ENCODE results near the gene EMID1.

- TF ChIP-seq CTCF (IDR thresholded peaks at IDR 0.05) (no peak), POLR2A (IDR thresholded peaks at IDR 0.05) (no peak), POLR2AphosphoS5 (IDR thresholded peaks at IDR 0.05) (no peak), EP300 (IDR thresholded peaks at IDR 0.05; ENCODE audit: low read depth) (no peak)
These were observed 53.7 kb downstream of the EMID1 start for GRCh38 chr22:29259253-29259899.
